ENCODE measurements around the gene KYAT1.

DNA sequence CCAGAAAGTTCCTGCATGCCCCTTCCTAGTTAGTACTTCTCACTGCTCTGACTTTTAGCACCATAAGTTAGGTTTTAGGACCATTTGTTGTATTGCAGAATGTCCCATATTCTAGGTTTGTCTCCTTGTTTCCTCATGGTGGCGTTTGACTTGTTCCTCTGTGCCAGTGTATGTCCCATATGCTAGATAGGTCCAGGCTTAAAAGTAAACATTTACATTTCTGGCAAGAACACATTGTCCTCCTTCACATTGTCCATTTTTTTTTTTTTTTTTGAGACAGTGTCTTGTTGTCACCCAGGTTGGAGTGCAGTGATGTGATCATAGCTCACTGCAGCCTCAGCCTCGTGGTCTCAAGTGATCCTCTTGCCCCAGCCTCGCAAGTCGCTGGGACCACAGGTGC lies 79.3 kb downstream of the KYAT1 start:
- TF ChIP-seq, protein P1, sequence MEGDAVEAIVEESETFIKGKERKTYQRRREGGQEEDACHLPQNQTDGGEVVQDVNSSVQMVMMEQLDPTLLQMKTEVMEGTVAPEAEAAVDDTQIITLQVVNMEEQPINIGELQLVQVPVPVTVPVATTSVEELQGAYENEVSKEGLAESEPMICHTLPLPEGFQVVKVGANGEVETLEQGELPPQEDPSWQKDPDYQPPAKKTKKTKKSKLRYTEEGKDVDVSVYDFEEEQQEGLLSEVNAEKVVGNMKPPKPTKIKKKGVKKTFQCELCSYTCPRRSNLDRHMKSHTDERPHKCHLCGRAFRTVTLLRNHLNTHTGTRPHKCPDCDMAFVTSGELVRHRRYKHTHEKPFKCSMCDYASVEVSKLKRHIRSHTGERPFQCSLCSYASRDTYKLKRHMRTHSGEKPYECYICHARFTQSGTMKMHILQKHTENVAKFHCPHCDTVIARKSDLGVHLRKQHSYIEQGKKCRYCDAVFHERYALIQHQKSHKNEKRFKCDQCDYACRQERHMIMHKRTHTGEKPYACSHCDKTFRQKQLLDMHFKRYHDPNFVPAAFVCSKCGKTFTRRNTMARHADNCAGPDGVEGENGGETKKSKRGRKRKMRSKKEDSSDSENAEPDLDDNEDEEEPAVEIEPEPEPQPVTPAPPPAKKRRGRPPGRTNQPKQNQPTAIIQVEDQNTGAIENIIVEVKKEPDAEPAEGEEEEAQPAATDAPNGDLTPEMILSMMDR (IDR thresholded peaks at IDR 0.05; ENCODE audit: low read depth, low read length): no peak
- TF ChIP-seq MAX (IDR thresholded peaks at IDR 0.05; ENCODE audit: low read depth, low read length): no peak
- no peak for TF ChIP-seq POLR2A (IDR thresholded peaks at IDR 0.05; ENCODE audit: extremely low read depth, insufficient read length)
- TF ChIP-seq MYC (IDR thresholded peaks at IDR 0.05; ENCODE audit: low read depth, low read length): no peak
